C4-2B (cell line): ENCODE measurements around the gene YPEL1.

Experiments used
- CTCF ChIP-seq: fragments of 450-650 bp; conservative IDR thresholded peaks from 2 replicates; pipeline ENCODE4 v1.5.1; 2017; ENCODE audit warnings: mild to moderate bottlenecking
- ZFX ChIP-seq: fragments of 450-650 bp; IDR thresholded peaks from 2 replicates; pipeline ENCODE4 v1.6.1; 2017

DNA sequence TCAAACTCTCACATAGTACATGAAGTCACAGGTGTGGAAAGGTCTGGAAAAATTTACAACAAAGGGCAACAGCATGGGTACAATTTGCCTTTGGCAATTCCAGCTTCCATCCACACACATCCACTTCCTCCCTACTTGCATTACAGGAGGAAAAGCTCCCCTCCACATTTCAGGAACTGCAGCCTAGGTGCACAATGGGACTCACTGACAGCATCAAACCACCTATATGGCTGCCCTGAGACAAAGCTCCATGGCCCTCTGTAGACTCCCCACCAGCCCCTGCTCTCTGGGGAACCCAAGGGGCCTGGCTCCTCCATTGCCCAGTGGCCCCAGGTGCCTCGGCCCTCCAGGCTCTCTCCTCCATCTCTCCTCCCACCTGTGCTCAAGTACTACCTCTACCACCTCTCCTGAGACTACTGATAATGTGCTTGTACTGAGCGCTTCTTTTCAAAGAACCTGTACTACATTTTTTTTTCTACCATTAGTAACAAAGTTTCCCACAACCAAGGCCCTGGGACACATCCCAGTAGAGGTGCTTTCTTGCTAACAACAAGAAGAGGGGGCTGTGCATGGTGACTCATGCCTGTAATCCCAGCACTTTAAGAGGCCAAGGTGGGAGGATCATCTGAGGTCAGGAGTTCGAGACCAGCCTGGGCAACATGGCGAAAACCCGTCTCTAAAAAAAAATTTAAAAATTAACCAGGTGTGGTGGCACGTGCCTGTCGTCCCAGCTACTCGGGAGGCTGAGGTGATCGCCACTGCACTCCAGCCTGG is 4.9 kb downstream of the YPEL1 start:
- TF ChIP-seq CTCF (no peak), ZFX (no peak)
